Activated CD4-positive, alpha-beta memory T cell treated with anti-CD3 and anti-CD28 coated beads for 36 hours (primary cell): ENCODE measurements around the gene SLC22A14. TPM values are rescaled to one million over a fixed set of nuclear protein-coding genes. Genes with fewer than 3 reads are reported as not detected.
"Not testable (repeated sequence)": the region's sequence is repeated elsewhere in the genome, so short reads cannot be mapped to it uniquely, and the experiment has no call there.

Experiments used
- CTCF ChIA-PET: fragments of 350-600 bp; sonication (Branson Sonifier 250); formaldehyde crosslinking; loops from one replicate; lab custom pipeline; 2021; ENCODE audit warnings: antibody characterized with exemption, inconsistent platforms; lab: Charles Lee
- POLR2A ChIA-PET: fragments of 350-600 bp; sonication (Branson Sonifier 250); formaldehyde crosslinking; loops from one replicate; lab custom pipeline; 2021; ENCODE audit warnings: antibody characterized with exemption; lab: Charles Lee
- DNase-seq: peaks from one replicate; pipeline ENCODE4 v3.0.0-alpha.2; 2020
- H3K27ac Mint-ChIP-seq: one replicate; pipeline ENCODE4 v1.8.0; 2021; ENCODE audit warnings: mixed read lengths
- H3K27me3 Mint-ChIP-seq: one replicate; pipeline ENCODE4 v1.8.0; 2021; ENCODE audit warnings: mixed read lengths
- H3K36me3 Mint-ChIP-seq: one replicate; pipeline ENCODE4 v1.8.0; 2021; ENCODE audit warnings: mixed read lengths
- H3K4me1 Mint-ChIP-seq: one replicate; pipeline ENCODE4 v1.8.0; 2021; ENCODE audit warnings: low read depth, mixed read lengths
- H3K4me3 Mint-ChIP-seq: one replicate; pipeline ENCODE4 v1.8.0; 2021; ENCODE audit warnings: mild to moderate bottlenecking, mixed read lengths
- H3K9me3 Mint-ChIP-seq: one replicate; pipeline ENCODE4 v1.8.0; 2021; ENCODE audit warnings: mixed read lengths
- intact Hi-C: fragments of 100-400 bp; cut with micrococcal nuclease; formaldehyde crosslinking; loops from one replicate; pipeline ENCODE4 v1.15.1; 2023
- total RNA-seq, 2 experiments: library from RNA; stranded (reverse); gene quantifications; one replicate each; pipeline ENCODE4 v1.2.3, GENCODE V29; 2021

SLC22A14 gene
- total RNA-seq, 2 experiments from 2014 or later, result not detected

DNA sequence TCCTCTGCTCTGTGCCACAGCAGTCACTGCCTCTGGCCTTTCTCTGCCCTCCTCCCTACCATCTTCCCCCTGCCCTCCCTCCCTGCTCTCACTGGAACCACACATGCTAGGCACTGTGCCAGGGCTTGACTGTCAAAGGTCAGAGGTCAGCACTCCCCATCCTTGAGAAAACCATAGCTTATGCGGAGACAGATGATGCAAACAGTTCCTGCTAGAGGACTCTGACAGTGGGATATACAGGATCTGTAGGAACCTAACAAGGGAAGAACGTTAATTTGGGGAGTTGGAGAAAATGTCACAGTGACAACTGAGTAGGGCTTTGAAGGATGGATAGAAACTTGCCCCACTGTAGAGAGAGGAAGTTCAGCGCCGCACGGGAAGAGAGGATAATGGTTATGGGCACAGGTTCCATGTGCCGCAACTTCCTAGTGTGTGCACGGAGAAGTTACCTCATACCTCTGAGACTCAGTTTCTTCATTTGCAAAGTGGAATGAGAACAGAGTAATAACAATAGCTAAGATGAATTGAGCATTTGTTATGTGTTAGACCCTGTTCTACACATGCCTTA is 35.2 kb downstream of the SLC22A14 start:
- POLR2A ChIA-PET, result no interaction called here
- no peaks in the 10 kb centered on the region for H3K36me3 Mint-ChIP-seq
- H3K4me1 Mint-ChIP-seq, result no peaks in the 10 kb centered on the region

GRCh38 chr3:38318766-38319671 is 36.9 kb downstream of the SLC22A14 start:
- intact Hi-C loops, result no loop called here
- CTCF ChIA-PET, result no interaction called here

More for the DNA sequence above, 35.2 kb downstream of the SLC22A14 start:
- H3K27me3 Mint-ChIP-seq, result peaks cover 1% of the 10 kb centered on the region
- CTCF ChIA-PET, result no interaction called here
- no peak for DNase-seq
- no peak overlapping the region for H3K4me3 Mint-ChIP-seq
- no peak overlapping the region for H3K27ac Mint-ChIP-seq
- intact Hi-C loops, result no loop called here
- H3K9me3 Mint-ChIP-seq, result no peaks in the 10 kb centered on the region

GRCh38 chr3:38320638-38321037 is 38.5 kb downstream of the SLC22A14 start:
- H3K9me3 Mint-ChIP-seq, H3K4me1 Mint-ChIP-seq, H3K27me3 Mint-ChIP-seq, CTCF ChIA-PET, H3K27ac Mint-ChIP-seq, H3K4me3 Mint-ChIP-seq, intact Hi-C loops, DNase-seq, H3K36me3 Mint-ChIP-seq, POLR2A ChIA-PET: not testable (repeated sequence)

More at GRCh38 chr3:38318766-38319671, 36.9 kb downstream of the SLC22A14 start:
- Mint-ChIP-seq H3K9me3 (no peaks in the 10 kb centered on the region), H3K36me3 (no peaks in the 10 kb centered on the region), H3K4me3 (no peak overlapping the region), H3K27me3 (peaks cover 1% of the 10 kb centered on the region), H3K27ac (no peak overlapping the region), H3K4me1 (no peaks in the 10 kb centered on the region)
- POLR2A ChIA-PET, result no interaction called here
- no peak for DNase-seq

DNA sequence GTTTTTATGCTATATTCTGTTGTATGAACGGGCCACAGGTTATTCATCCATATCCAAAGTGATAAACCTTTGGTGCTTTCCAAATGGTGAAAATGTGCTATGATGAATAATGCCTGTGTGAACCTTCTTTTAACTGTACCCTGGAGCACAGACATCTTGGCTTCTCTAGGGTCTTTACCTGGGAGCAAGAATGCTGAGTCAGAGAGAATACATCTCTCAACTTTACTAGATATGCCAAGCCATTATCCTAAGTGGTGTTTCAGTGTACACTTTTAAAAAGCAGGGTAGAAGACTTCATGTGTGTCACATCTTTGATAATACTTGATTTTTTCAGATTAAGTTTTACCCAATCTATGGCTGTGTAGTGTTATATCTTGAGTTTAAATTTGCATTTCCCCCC is 41.0 kb downstream of the SLC22A14 start:
- ChIA-PET POLR2A (no interaction called here), CTCF (no interaction called here)
- Mint-ChIP-seq H3K4me3 (no peak overlapping the region), H3K36me3 (no peaks in the 10 kb centered on the region), H3K4me1 (no peaks in the 10 kb centered on the region), H3K27ac (no peak overlapping the region), H3K9me3 (no peaks in the 10 kb centered on the region), H3K27me3 (peaks cover 2% of the 10 kb centered on the region)
- no peak for DNase-seq
- intact Hi-C loops, result no loop called here

GRCh38 chr3:38325256-38325655 is 43.2 kb downstream of the SLC22A14 start:
- ChIA-PET POLR2A (no interaction called here), CTCF (interaction anchor here (1.2 kb wide), 1 partner anchor 22 kb away, joined by 3 read pairs; the partner anchor contains the start of gene XYLB)
- Mint-ChIP-seq H3K27ac (no peak overlapping the region), H3K27me3 (peaks cover 2% of the 10 kb centered on the region), H3K4me3 (no peak overlapping the region), H3K4me1 (no peaks in the 10 kb centered on the region), H3K36me3 (no peaks in the 10 kb centered on the region), H3K9me3 (no peaks in the 10 kb centered on the region)
- intact Hi-C loops, result no loop called here
- DNase-seq, result no peak

- intact Hi-C loops, result no loop called here
- Mint-ChIP-seq H3K4me3 (no peak overlapping the region), H3K27me3 (peaks cover 2% of the 10 kb centered on the region), H3K27ac (no peak overlapping the region), H3K9me3 (no peaks in the 10 kb centered on the region), H3K36me3 (no peaks in the 10 kb centered on the region), H3K4me1 (no peaks in the 10 kb centered on the region)
- POLR2A ChIA-PET, result interaction anchor here (1.3 kb wide), 1 partner anchor 191 kb away, joined by 3 read pairs; the partner anchor contains the start of gene ACAA1
- no peak for DNase-seq
- CTCF ChIA-PET, result interaction anchor here (1.2 kb wide), 1 partner anchor 209 kb away, joined by 3 read pairs; no protein-coding TSS in a partner anchor
These were observed 45.4 kb downstream of the SLC22A14 start for GRCh38 chr3:38327335-38328009.

DNA sequence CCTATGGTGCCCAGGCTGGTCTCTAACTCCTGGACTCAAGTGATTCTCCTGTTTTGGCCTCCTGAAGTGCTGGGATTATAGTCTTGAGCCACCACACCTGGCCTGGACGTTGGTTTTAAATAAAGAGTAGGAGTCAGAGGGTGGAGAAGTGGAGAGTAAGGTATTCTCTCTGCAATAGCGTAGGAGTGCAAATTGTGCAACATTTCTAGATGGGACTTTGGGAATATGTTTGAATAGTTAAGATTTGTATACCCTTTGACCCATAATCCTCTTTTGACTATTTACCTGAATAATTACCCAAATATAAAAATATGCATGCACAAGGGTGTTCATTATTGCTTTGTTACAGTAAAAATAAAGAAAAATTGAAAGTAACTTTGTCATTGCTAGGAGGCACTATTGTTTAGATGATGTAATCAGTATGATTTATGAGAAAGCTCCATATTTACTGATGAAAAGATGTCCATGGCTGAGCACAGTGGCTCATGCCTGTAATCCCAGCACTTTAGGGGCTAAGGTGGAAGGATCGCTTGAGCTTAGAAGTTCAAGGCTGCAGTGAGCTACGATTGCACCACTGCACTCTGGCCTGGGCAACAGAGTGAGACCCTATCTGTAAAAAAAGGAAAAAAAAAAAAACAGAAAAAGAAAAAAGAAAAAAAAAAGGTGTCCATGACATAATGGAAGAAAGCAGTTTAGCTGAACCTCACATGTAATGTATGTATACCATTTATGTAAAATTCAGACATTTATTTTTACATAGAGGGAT is 49.3 kb downstream of the SLC22A14 start:
- POLR2A ChIA-PET, result no interaction called here
- Mint-ChIP-seq H3K9me3 (no peaks in the 10 kb centered on the region), H3K27ac (no peak overlapping the region)

GRCh38 chr3:38332201-38332600 is 50.1 kb downstream of the SLC22A14 start:
- ChIA-PET CTCF (interaction anchor here (0.6 to 1.3 kb wide), 2 partner anchors 12 to 14 kb away, joined by 5 to 6 read pairs; partner anchors contain the start of gene XYLB), POLR2A (no interaction called here)
- Mint-ChIP-seq H3K27ac (no peak overlapping the region), H3K36me3 (no peaks in the 10 kb centered on the region), H3K4me1 (no peaks in the 10 kb centered on the region), H3K4me3 (no peak overlapping the region), H3K27me3 (peaks cover 4% of the 10 kb centered on the region), H3K9me3 (no peaks in the 10 kb centered on the region)
- intact Hi-C loops, result no loop called here
- DNase-seq, result no peak

More for the DNA sequence above, 49.3 kb downstream of the SLC22A14 start:
- Mint-ChIP-seq H3K27me3 (peaks cover 6% of the 10 kb centered on the region), H3K36me3 (no peaks in the 10 kb centered on the region), H3K4me3 (no peak overlapping the region), H3K4me1 (no peaks in the 10 kb centered on the region)
- CTCF ChIA-PET, result interaction anchor here (1.0 to 1.3 kb wide), 2 partner anchors 15 to 149 kb away, joined by 4 to 6 read pairs; partner anchors contain the start of gene XYLB
- DNase-seq, result no peak
- intact Hi-C loops, result no loop called here

GRCh38 chr3:38334142-38335055 is 52.3 kb downstream of the SLC22A14 start:
- peaks cover 4% of the 10 kb centered on the region for H3K27me3 Mint-ChIP-seq
- H3K9me3 Mint-ChIP-seq, result no peaks in the 10 kb centered on the region
- DNase-seq, result no peak
- no peak overlapping the region for H3K27ac Mint-ChIP-seq
- intact Hi-C loops, result no loop called here
- no peaks in the 10 kb centered on the region for H3K4me1 Mint-ChIP-seq
- POLR2A ChIA-PET, result no interaction called here
- no peak overlapping the region for H3K4me3 Mint-ChIP-seq
- CTCF ChIA-PET, result interaction anchor here (1.3 to 1.4 kb wide), 2 partner anchors 13 to 146 kb away, joined by 4 to 8 read pairs; partner anchors contain the start of gene XYLB
- H3K36me3 Mint-ChIP-seq, result no peaks in the 10 kb centered on the region

- H3K36me3 Mint-ChIP-seq, result no peaks in the 10 kb centered on the region
- H3K27ac Mint-ChIP-seq, result no peak overlapping the region
- H3K4me3 Mint-ChIP-seq, result no peak overlapping the region
- no peaks in the 10 kb centered on the region for H3K4me1 Mint-ChIP-seq
- no peaks in the 10 kb centered on the region for H3K9me3 Mint-ChIP-seq
- intact Hi-C loops, result no loop called here
- DNase-seq, result no peak
- peaks cover 4% of the 10 kb centered on the region for H3K27me3 Mint-ChIP-seq
- ChIA-PET CTCF (interaction anchor here (1.4 kb wide), 1 partner anchor 145 kb away, joined by 4 read pairs; no protein-coding TSS in a partner anchor), POLR2A (no interaction called here)
These were observed 53.2 kb downstream of the SLC22A14 start for GRCh38 chr3:38335263-38335662.

DNA sequence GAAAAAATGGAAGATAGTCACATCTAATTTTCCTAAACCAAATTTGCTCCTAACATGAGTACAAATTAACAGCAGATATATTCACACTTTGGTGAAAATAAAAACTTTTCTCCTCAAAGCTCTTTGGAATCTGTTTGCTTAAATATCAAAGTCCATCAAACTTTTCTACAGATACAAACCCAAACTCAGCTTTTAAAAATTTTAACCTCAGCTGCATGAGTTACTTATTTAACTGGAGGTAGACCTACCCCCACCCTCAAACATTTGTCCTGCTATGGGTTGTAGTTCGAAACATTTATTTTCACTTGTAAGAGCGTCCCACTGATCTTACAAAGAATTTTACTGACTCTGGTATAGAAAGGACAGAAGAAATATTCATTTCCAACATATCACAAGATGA is 55.6 kb downstream of the SLC22A14 start:
- Mint-ChIP-seq H3K9me3 (no peaks in the 10 kb centered on the region), H3K4me1 (no peaks in the 10 kb centered on the region), H3K4me3 (no peak overlapping the region), H3K36me3 (no peaks in the 10 kb centered on the region), H3K27me3 (peaks cover 4% of the 10 kb centered on the region), H3K27ac (no peak overlapping the region)
- intact Hi-C loops, result no loop called here
- CTCF ChIA-PET, result no interaction called here
- POLR2A ChIA-PET, result no interaction called here
- DNase-seq, result no peak
